ENCODE results near the gene ISG20L2.

DNA sequence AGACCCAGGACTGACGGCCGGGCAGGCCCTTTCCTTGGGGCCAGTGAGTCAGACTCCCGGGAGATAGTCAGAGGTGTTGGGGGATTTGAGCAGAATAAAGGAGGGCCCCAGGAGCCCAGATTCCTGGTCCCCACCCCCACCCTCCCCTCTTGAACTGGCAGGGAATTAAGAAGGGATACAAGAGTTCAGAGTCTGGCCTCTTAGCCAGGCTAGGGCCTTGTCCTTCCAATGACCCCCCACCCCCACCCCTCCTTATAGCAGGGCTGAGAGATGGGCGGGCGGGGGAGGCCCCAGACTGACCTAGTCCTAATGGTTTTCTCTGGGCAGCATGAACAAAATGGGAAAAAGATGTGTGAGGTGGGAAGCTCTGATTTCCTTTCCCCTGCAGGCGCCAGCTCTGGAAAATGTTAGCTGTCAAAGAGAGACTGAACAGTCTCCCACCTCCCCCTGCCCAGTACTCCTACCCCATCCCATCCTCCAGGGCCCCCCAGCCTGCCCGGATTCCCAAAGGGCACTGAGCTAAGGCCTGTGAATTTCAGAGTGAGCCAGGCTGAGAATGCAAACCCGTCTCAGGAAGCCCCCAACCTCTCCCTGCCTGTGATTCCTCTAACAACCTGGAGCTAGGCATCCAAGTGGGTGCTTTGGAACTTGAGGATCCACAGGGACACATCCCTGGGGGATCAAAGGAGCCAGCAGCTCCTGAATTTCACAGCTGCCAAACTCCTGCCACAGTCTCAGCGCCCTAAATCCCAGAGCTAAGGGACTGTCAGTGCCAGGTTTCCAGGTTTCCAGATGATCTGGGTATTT is 17.4 kb downstream of the ISG20L2 start:
- TF ChIP-seq, protein P1, sequence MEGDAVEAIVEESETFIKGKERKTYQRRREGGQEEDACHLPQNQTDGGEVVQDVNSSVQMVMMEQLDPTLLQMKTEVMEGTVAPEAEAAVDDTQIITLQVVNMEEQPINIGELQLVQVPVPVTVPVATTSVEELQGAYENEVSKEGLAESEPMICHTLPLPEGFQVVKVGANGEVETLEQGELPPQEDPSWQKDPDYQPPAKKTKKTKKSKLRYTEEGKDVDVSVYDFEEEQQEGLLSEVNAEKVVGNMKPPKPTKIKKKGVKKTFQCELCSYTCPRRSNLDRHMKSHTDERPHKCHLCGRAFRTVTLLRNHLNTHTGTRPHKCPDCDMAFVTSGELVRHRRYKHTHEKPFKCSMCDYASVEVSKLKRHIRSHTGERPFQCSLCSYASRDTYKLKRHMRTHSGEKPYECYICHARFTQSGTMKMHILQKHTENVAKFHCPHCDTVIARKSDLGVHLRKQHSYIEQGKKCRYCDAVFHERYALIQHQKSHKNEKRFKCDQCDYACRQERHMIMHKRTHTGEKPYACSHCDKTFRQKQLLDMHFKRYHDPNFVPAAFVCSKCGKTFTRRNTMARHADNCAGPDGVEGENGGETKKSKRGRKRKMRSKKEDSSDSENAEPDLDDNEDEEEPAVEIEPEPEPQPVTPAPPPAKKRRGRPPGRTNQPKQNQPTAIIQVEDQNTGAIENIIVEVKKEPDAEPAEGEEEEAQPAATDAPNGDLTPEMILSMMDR (IDR thresholded peaks at IDR 0.05; ENCODE audit: low read length): no peak
- TF ChIP-seq EZH2 (IDR thresholded peaks at IDR 0.05; ENCODE audit: borderline replicate concordance, low read length): no peak

Measured in OCI-LY1 (cell line).